ENCODE data around the gene F7.
A peak's percentile ranks its signal among the peaks of the same experiment; 100 is the strongest.
"Not testable (repeated sequence)": the region's sequence is repeated elsewhere in the genome, so short reads cannot be mapped to it uniquely, and the experiment has no call there.

F7 gene

DNA sequence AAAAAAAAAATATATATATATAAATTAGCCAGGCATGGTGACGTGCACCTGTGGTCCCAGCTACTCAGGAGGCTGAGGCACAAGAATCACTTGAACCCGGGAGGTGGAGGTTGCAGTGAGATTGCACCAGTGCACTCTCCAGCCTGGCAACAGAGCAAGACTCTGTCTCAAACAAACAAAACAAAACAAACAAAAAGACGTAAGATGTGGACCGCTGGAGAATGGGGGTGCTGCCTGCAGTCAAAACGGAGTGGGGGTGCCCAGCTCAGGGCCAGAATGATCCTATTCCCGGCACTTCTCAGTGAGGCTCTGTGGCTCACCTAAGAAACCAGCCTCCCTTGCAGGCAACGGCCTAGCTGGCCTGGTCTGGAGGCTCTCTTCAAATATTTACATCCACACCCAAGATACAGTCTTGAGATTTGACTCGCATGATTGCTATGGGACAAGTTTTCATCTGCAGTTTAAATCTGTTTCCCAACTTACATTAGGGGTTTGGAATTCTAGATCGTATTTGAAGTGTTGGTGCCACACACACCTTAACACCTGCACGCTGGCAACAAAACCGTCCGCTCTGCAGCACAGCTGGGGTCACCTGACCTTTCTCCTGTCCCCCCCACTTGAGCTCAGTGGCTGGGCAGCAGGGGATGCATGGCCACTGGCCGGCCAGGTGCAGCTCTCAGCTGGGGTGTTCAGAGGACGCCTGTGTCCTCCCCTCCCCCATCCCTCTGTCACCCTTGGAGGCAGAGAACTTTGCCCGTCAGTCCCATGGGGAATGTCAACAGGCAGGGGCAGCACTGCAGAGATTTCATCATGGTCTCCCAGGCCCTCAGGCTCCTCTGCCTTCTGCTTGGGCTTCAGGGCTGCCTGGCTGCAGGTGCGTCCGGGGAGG lies at the start of gene F7:
Gene F7, plus strand, starts transcription at position 760 of the 889 bp plus-strand sequence. Its CDS starts 51 bp downstream, at position 811.
- Mint-ChIP-seq H3K36me3 (no peaks in the 10 kb centered on the region), H3K27ac (no peak within 1 kb of the TSS), H3K9me3 (no peaks in the 10 kb centered on the region), H3K4me1 (no peaks in the 10 kb centered on the region), H3K4me3 (no peak within 1 kb of the TSS), H3K27me3 (peaks cover 6% of the 10 kb centered on the region)
- ATAC-seq, result no peak

GRCh38 chr13:113057084-113057483 lies 48.5 kb upstream of the F7 start:
- H3K4me1 Mint-ChIP-seq, result no peaks in the 10 kb centered on the region
- no peaks in the 10 kb centered on the region for H3K27me3 Mint-ChIP-seq
- H3K27ac Mint-ChIP-seq, result no peak overlapping the region
- no peaks in the 10 kb centered on the region for H3K36me3 Mint-ChIP-seq
- no peaks in the 10 kb centered on the region for H3K9me3 Mint-ChIP-seq
- H3K4me3 Mint-ChIP-seq, result no peak overlapping the region
- ATAC-seq, result no peak

- not testable (repeated sequence) for H3K27ac Mint-ChIP-seq, H3K27me3 Mint-ChIP-seq, H3K4me1 Mint-ChIP-seq, H3K36me3 Mint-ChIP-seq, H3K9me3 Mint-ChIP-seq, H3K4me3 Mint-ChIP-seq, ATAC-seq
Observed at GRCh38 chr13:113057559-113057958, 48.0 kb upstream of the F7 start.

GRCh38 chr13:113058129-113058987 lies 47.2 kb upstream of the F7 start:
- no peak for ATAC-seq
- H3K4me3 Mint-ChIP-seq, result no peak overlapping the region
- no peaks in the 10 kb centered on the region for H3K36me3 Mint-ChIP-seq
- no peak overlapping the region for H3K27ac Mint-ChIP-seq
- H3K27me3 Mint-ChIP-seq, result no peaks in the 10 kb centered on the region
- no peaks in the 10 kb centered on the region for H3K4me1 Mint-ChIP-seq
- H3K9me3 Mint-ChIP-seq, result no peaks in the 10 kb centered on the region

GRCh38 chr13:113058988-113059850 lies 46.4 kb upstream of the F7 start:
- no peaks in the 10 kb centered on the region for H3K9me3 Mint-ChIP-seq
- H3K4me1 Mint-ChIP-seq, result no peaks in the 10 kb centered on the region
- no peaks in the 10 kb centered on the region for H3K36me3 Mint-ChIP-seq
- no peaks in the 10 kb centered on the region for H3K27me3 Mint-ChIP-seq
- H3K27ac Mint-ChIP-seq, result no peak overlapping the region
- ATAC-seq, result peak; percentile 20
- no peak overlapping the region for H3K4me3 Mint-ChIP-seq

DNA sequence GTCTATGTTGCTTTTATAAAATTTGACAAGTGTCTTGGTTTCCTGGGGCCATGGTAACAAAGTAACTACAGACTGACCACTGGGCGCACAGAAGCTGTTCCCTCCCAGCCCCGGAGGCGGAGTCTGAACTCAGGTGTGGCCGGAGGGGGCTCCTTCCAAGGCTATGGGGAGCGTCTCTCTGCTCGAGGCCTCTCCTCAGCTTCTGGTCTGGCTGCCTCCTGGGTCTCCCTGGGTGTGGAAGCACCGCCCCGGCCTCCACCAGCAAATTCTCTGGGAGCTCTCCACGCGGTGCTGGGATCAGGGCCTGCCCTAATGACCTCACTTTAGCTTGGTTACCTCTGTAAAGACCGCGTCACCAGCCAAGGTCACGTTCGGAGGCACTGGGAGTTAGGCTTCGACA lies 45.7 kb upstream of the F7 start:
- no peaks in the 10 kb centered on the region for H3K36me3 Mint-ChIP-seq
- H3K4me3 Mint-ChIP-seq, result no peak overlapping the region
- no peak for ATAC-seq
- no peak overlapping the region for H3K27ac Mint-ChIP-seq
- H3K27me3 Mint-ChIP-seq, result no peaks in the 10 kb centered on the region
- H3K9me3 Mint-ChIP-seq, result no peaks in the 10 kb centered on the region
- H3K4me1 Mint-ChIP-seq, result no peaks in the 10 kb centered on the region

GRCh38 chr13:113060557-113061270 lies 44.9 kb upstream of the F7 start:
- H3K36me3 Mint-ChIP-seq, result no peaks in the 10 kb centered on the region
- H3K9me3 Mint-ChIP-seq, result no peaks in the 10 kb centered on the region
- no peak overlapping the region for H3K4me3 Mint-ChIP-seq
- H3K27me3 Mint-ChIP-seq, result no peaks in the 10 kb centered on the region
- H3K27ac Mint-ChIP-seq, result no peak overlapping the region
- no peaks in the 10 kb centered on the region for H3K4me1 Mint-ChIP-seq
- ATAC-seq, result peak; percentile 16

DNA sequence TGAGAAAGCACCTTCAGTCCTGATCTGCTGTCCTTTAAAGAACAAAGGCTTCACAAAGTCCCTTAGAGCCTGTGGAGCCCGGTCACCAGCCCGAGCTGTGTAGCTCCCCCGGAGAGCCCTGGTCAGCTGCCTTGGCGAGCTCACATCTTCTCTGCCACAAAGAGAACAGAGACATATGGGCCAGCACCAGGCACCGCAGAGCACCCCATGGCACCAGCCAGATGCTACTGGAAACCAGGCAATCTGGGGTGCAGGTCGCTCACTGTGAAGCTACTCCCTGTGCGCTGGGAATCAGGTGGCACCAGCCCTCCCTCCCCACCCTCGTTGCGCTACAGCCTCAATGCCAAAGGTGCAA lies 44.3 kb upstream of the F7 start:
- Mint-ChIP-seq H3K27ac (no peak overlapping the region), H3K36me3 (no peaks in the 10 kb centered on the region), H3K9me3 (no peaks in the 10 kb centered on the region), H3K27me3 (no peaks in the 10 kb centered on the region), H3K4me1 (no peaks in the 10 kb centered on the region), H3K4me3 (no peak overlapping the region)
- no peak for ATAC-seq

- ATAC-seq, result no peak
- Mint-ChIP-seq H3K27me3 (no peaks in the 10 kb centered on the region), H3K4me1 (no peaks in the 10 kb centered on the region), H3K36me3 (no peaks in the 10 kb centered on the region), H3K9me3 (no peaks in the 10 kb centered on the region), H3K27ac (no peak overlapping the region), H3K4me3 (no peak overlapping the region)
Observed at GRCh38 chr13:113061796-113062425, 43.7 kb upstream of the F7 start.

DNA sequence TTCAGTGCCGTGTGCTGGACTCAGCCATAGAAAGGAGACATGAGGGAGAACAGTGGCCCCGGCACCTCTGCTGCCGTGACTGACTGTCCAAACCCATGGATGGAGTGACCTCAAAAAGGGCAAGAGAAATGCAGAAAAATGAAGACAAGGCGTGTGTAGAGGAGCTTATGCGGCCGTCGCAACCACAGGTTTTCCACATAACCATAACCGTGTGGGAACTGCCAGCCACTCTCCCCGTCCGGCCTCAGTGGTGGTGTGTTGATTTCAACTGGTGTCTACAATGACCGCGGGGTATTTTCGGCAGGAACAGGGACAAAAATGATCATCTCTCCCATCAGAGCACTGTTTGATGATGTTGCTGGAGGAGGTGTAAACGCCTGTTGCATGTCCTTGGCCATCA lies 42.9 kb upstream of the F7 start:
- Mint-ChIP-seq H3K9me3 (no peaks in the 10 kb centered on the region), H3K27ac (no peak overlapping the region), H3K4me3 (no peak overlapping the region), H3K27me3 (no peaks in the 10 kb centered on the region), H3K36me3 (no peaks in the 10 kb centered on the region), H3K4me1 (no peaks in the 10 kb centered on the region)
- ATAC-seq, result no peak

DNA sequence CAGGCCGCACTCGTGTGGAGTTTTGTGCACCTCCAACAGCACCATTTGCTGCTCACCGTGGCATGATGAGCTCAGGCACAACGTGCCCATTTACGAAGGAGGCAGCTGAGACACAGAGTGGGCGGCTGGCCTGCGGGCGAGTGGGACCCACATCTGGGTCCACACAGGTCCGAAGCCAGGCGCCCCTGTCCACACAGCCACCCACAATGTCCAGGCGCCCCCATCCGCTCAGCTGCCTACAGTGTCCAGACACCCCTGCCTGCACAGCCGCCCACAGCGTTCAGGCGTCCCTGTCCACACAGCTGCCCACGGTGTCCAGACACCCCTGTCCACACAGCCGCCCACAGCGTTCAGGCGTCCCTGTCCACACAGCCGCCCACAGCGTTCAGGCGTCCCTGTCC lies 42.5 kb upstream of the F7 start:
- ATAC-seq, result no peak
- H3K27ac Mint-ChIP-seq, result no peak overlapping the region
- no peaks in the 10 kb centered on the region for H3K36me3 Mint-ChIP-seq
- no peak overlapping the region for H3K4me3 Mint-ChIP-seq
- no peaks in the 10 kb centered on the region for H3K9me3 Mint-ChIP-seq
- no peaks in the 10 kb centered on the region for H3K27me3 Mint-ChIP-seq
- no peaks in the 10 kb centered on the region for H3K4me1 Mint-ChIP-seq

DNA sequence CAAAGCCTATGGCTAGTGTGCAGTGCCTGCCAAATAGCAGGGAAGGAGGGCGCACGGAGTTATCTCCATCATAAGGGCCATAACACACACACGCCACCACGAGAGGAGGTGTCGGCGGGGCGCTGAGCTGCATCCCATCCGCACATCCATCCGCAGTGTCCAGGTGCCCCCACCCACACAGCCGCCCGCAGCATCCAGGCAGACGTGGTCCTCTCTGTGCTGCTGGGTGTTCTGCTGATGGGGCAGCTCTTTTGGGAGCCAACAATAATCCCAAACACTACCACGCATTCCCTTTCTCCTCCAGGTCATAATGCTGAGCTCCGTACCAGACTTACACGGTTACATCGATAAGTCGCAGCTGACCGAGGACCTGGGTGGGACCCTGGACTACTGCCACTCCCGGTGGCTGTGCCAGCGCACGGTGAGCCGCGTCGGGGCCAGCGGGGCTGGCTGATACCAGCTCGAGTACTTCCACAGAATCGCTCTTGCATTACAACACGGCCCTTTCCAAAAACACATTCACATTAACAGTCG lies 41.5 kb upstream of the F7 start:
- no peaks in the 10 kb centered on the region for H3K9me3 Mint-ChIP-seq
- H3K27ac Mint-ChIP-seq, result no peak overlapping the region
- no peaks in the 10 kb centered on the region for H3K36me3 Mint-ChIP-seq
- H3K4me1 Mint-ChIP-seq, result no peaks in the 10 kb centered on the region
- H3K27me3 Mint-ChIP-seq, result no peaks in the 10 kb centered on the region
- ATAC-seq, result no peak
- H3K4me3 Mint-ChIP-seq, result no peak overlapping the region

GRCh38 chr13:113064534-113065405 lies 40.8 kb upstream of the F7 start:
- no peaks in the 10 kb centered on the region for H3K4me1 Mint-ChIP-seq
- no peaks in the 10 kb centered on the region for H3K9me3 Mint-ChIP-seq
- H3K27ac Mint-ChIP-seq, result no peak overlapping the region
- H3K27me3 Mint-ChIP-seq, result no peaks in the 10 kb centered on the region
- H3K4me3 Mint-ChIP-seq, result no peak overlapping the region
- no peak for ATAC-seq
- no peaks in the 10 kb centered on the region for H3K36me3 Mint-ChIP-seq
